ENCODE results near the gene THEMIS.

DNA sequence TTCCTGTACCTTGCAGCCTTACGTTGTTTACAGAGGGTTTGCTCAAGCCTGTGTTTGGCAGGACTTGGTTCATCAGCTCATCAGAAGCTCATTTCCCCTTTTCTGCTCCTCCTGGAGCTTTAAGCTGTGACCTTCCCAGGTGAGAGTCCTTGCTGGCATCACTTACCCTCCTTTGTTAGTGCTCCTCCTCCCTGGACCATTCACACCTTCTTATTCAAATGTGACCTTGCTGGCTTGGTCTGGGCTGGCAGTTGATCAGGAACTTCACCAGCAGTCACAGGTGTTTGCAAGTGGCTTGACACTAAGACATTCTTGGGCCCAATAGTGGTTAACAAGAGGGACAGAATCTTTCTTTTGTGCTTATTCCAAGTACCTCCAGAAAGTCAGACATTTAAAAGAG lies 175.0 kb downstream of the THEMIS start:
- TF ChIP-seq CTCF (IDR thresholded peaks at IDR 0.05) (no peak), EZH2phosphoT487 (IDR thresholded peaks at IDR 0.05) (no peak)
